HepG2 (cell line): ENCODE measurements around the gene HSP90AB1. TPM values are rescaled to one million over a fixed set of nuclear protein-coding genes. Genes with fewer than 3 reads are reported as not detected.

Source experiments
- ARNTL ChIP-seq: sonication (generic); formaldehyde crosslinking; IDR thresholded peaks from 2 replicates; pipeline ENCODE4 v1.4.0; 2020; ENCODE audit warnings: mild to moderate bottlenecking, missing genetic modification reagents
- BHLHE40 ChIP-seq: IDR thresholded peaks from 2 replicates; pipeline ENCODE4 v1.6.1; 2011; ENCODE audit warnings: low read length, improper control_type of control experiment
- FOSL1 ChIP-seq: sonication (generic); formaldehyde crosslinking; IDR thresholded peaks from 2 replicates; pipeline ENCODE4 v1.9.0; 2021; ENCODE audit warnings: missing genetic modification reagents, borderline replicate concordance
- FOXP4 ChIP-seq: sonication (generic); formaldehyde crosslinking; IDR thresholded peaks from 2 replicates; pipeline ENCODE4 v1.4.0; 2020; ENCODE audit warnings: missing genetic modification reagents
- GTF2F1 ChIP-seq: fragments of 150-350 bp; IDR thresholded peaks from 2 replicates; pipeline ENCODE4 v1.6.1; 2014; ENCODE audit warnings: low read length
- HNRNPLL ChIP-seq: fragments of 200-400 bp; formaldehyde crosslinking; IDR thresholded peaks from 2 replicates; pipeline ENCODE4 v1.6.1; 2017; ENCODE audit warnings: mild to moderate bottlenecking, low read depth, low read length; ENCODE audit not compliant: poor library complexity, severe bottlenecking
- HOXA9 ChIP-seq: sonication (generic); formaldehyde crosslinking; IDR thresholded peaks from 2 replicates; pipeline ENCODE4 v1.8.1; 2022; ENCODE audit warnings: missing genetic modification reagents, mild to moderate bottlenecking, moderate library complexity, borderline replicate concordance
- PRPF4 ChIP-seq: fragments of 200-400 bp; formaldehyde crosslinking; IDR thresholded peaks from 2 replicates; pipeline ENCODE4 v1.6.1; 2016; ENCODE audit warnings: low read length, low read depth; ENCODE audit not compliant: poor library complexity, severe bottlenecking
- RFXANK ChIP-seq: IDR thresholded peaks from 2 replicates; pipeline ENCODE4 v1.6.1; 2016
- SNRNP70 ChIP-seq: fragments of 200-400 bp; formaldehyde crosslinking; IDR thresholded peaks from 2 replicates; pipeline ENCODE4 v1.6.1; 2017; ENCODE audit warnings: mild to moderate bottlenecking, low read depth, low read length, moderate library complexity
- SP2 ChIP-seq: sonication (generic); formaldehyde crosslinking; IDR thresholded peaks from 2 replicates; pipeline ENCODE4 v1.5.1; 2020; ENCODE audit warnings: mild to moderate bottlenecking, missing genetic modification reagents
- SSRP1 ChIP-seq: IDR thresholded peaks from 2 replicates; pipeline ENCODE4 v1.6.1; 2016; ENCODE audit warnings: control low read depth
- TBX2 ChIP-seq: sonication (generic); formaldehyde crosslinking; IDR thresholded peaks from 2 replicates; pipeline ENCODE4 v1.5.0; 2020; ENCODE audit warnings: missing genetic modification reagents, mild to moderate bottlenecking, borderline replicate concordance
- ZBTB7A ChIP-seq: sonication (generic); formaldehyde crosslinking; IDR thresholded peaks from 2 replicates; pipeline ENCODE4 v1.8.0; 2022; ENCODE audit warnings: mild to moderate bottlenecking, missing genetic modification reagents
- ZNF326 ChIP-seq: sonication (generic); formaldehyde crosslinking; IDR thresholded peaks from 2 replicates; pipeline ENCODE4 v1.4.0; 2020; ENCODE audit warnings: missing genetic modification reagents, borderline replicate concordance
- ZNF550 ChIP-seq: sonication (generic); formaldehyde crosslinking; IDR thresholded peaks from 2 replicates; pipeline ENCODE4 v1.4.0; 2020; ENCODE audit warnings: mild to moderate bottlenecking, missing genetic modification reagents, borderline replicate concordance
- ZNF605 ChIP-seq: sonication (generic); formaldehyde crosslinking; IDR thresholded peaks from 2 replicates; pipeline ENCODE4 v1.8.0; 2022; ENCODE audit warnings: mild to moderate bottlenecking, missing genetic modification reagents
- ZNF619 ChIP-seq: sonication (generic); formaldehyde crosslinking; IDR thresholded peaks from 2 replicates; pipeline ENCODE4 v1.4.0; 2020; ENCODE audit warnings: mild to moderate bottlenecking, missing genetic modification reagents
- polyA plus RNA-seq, 8 experiments: library from polyadenylated mRNA; depleted of rRNA in 3 of 8; stranded (reverse) in 7 of 8; unstranded in 1 of 8; fragments of >200 nt; fragmentation: Illumina TruSeq in 4 of 8; extraction: Trizol in 4 of 8; gene quantifications; 2 replicates each; pipeline versions ENCODE4 v1.2.1 to v1.2.3, GENCODE V29; 2011 to 2016; ENCODE audit warnings: low read depth in 4 of 8, missing spikeins in 1 of 8, mixed read lengths in 1 of 8; ENCODE audit not compliant: insufficient read depth in 1 of 8
- total RNA-seq, 5 experiments: library from RNA; depleted of rRNA; stranded (reverse); fragments of >200 nt; fragmentation: Illumina TruSeq; extraction: Trizol; gene quantifications; 2 replicates each; pipeline ENCODE4 v1.2.3, GENCODE V29; 2016; ENCODE audit warnings: low read depth in 1 of 5
- TF ChIP-seq, protein P1 (sequence below), 2 experiments: sonication (generic) in 1 of 2; formaldehyde crosslinking in 1 of 2; IDR thresholded peaks; 2 replicates each; pipeline versions ENCODE4 v1.6.1 to v1.9.0; 2014 to 2022; ENCODE audit warnings: antibody characterized with exemption in 1 of 2, borderline replicate concordance in 1 of 2, inconsistent platforms in 1 of 2, low read depth in 1 of 2, missing genetic modification reagents in 1 of 2
- TF ChIP-seq, protein P2 (sequence below): sonication (generic); formaldehyde crosslinking; IDR thresholded peaks from 2 replicates; pipeline ENCODE4 v1.4.0; 2020; ENCODE audit warnings: missing genetic modification reagents

HSP90AB1 gene
- total and polyA plus RNA-seq, 2 of the 13 experiments (the other 11 are each of a cell fraction or from before 2014, with no cell fraction given) = 1,325 to 1,472 TPM

- TF ChIP-seq, protein P1, sequence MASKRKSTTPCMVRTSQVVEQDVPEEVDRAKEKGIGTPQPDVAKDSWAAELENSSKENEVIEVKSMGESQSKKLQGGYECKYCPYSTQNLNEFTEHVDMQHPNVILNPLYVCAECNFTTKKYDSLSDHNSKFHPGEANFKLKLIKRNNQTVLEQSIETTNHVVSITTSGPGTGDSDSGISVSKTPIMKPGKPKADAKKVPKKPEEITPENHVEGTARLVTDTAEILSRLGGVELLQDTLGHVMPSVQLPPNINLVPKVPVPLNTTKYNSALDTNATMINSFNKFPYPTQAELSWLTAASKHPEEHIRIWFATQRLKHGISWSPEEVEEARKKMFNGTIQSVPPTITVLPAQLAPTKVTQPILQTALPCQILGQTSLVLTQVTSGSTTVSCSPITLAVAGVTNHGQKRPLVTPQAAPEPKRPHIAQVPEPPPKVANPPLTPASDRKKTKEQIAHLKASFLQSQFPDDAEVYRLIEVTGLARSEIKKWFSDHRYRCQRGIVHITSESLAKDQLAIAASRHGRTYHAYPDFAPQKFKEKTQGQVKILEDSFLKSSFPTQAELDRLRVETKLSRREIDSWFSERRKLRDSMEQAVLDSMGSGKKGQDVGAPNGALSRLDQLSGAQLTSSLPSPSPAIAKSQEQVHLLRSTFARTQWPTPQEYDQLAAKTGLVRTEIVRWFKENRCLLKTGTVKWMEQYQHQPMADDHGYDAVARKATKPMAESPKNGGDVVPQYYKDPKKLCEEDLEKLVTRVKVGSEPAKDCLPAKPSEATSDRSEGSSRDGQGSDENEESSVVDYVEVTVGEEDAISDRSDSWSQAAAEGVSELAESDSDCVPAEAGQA (IDR thresholded peaks at IDR 0.05; ENCODE audit: low read depth) = no peak
- TF ChIP-seq, protein P1 (CRISPR knock-in tag; IDR thresholded peaks at IDR 0.05; ENCODE audit: borderline replicate concordance) = no peak
- no peak for TF ChIP-seq ZNF326 (CRISPR knock-in tag)
- no peak for TF ChIP-seq SSRP1 (CRISPR knock-in tag)
- TF ChIP-seq, protein P2, sequence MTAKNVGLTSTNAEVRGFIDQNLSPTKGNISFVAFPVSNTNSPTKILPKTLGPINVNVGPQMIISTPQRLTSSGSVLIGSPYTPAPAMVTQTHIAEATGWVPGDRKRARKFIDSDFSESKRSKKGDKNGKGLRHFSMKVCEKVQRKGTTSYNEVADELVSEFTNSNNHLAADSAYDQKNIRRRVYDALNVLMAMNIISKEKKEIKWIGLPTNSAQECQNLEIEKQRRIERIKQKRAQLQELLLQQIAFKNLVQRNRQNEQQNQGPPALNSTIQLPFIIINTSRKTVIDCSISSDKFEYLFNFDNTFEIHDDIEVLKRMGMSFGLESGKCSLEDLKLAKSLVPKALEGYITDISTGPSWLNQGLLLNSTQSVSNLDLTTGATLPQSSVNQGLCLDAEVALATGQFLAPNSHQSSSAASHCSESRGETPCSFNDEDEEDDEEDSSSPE (CRISPR knock-in tag) = 0 out of 2 replicates have a peak, but pooled peaks have one; percentile 28
- TF ChIP-seq ZNF550 (CRISPR knock-in tag) = no peak
- no peak for TF ChIP-seq RFXANK (CRISPR knock-in tag)
- TF ChIP-seq HOXA9 (CRISPR knock-in tag) = no peak
- TF ChIP-seq PRPF4 = no peak
- TF ChIP-seq HNRNPLL = no peak
- TF ChIP-seq ZNF605 (CRISPR knock-in tag) = 0 out of 2 replicates have a peak, but pooled peaks have one; percentile 53
- peak; percentile 2; the same call in 1 of the 2 replicates for TF ChIP-seq FOXP4 (CRISPR knock-in tag)
- no peak for TF ChIP-seq GTF2F1
- no peak for TF ChIP-seq SP2 (CRISPR knock-in tag)
- TF ChIP-seq ZNF619 (CRISPR knock-in tag) = no peak
- TF ChIP-seq ARNTL (CRISPR knock-in tag) = no peak
- no peak for TF ChIP-seq ZBTB7A
- no peak for TF ChIP-seq FOSL1
- peak; percentile 59; the same call in 1 of the 2 replicates for TF ChIP-seq TBX2 (CRISPR knock-in tag)
- TF ChIP-seq BHLHE40 = no peak
- TF ChIP-seq SNRNP70 = no peak
These were observed 16.6 kb downstream of the HSP90AB1 start (continued) for GRCh38 chr6:44263354-44264100.
